ENCODE measurements around the gene RAET1E.

- TF ChIP-seq CTCF (IDR thresholded peaks at IDR 0.05 in 8 of 11, conservative IDR thresholded peaks at IDR 0.05 in 3 of 11) (peak; percentile 59 to 87 (median 80)), POLR2A (IDR thresholded peaks at IDR 0.05) (no peak)
Measured at GRCh38 chr6:149934249-149935156, 36.6 kb upstream of the RAET1E start.
